ENCODE results near the gene CELSR1. TPM values are rescaled to one million over a fixed set of nuclear protein-coding genes. Genes with fewer than 3 reads are reported as not detected.

CELSR1 gene
- total RNA-seq, 1 experiment from 2014 or later: 33.2 TPM

DNA sequence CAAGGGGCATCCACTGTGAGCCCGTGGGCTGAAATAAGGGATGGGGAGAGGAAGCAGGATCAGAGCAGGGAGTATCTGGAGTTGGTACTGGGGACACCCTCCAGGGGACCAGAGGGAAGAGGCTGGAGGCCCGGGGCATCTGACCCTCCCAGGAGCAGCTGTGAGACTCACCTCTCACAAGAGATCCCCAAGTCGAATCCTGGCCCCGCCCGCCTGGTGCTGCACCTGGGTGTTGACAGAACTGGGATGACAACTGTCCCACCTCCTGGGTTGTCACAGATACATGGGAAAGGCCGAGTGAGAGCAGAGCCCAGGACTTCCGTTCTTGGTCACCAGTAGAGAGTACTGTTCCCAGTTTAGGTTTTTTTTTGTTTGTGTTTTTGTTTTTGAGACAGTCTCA lies 78.9 kb downstream of the CELSR1 start:
- no peak for DNase-seq
- Histone ChIP-seq H3K4me1 (peaks cover 12% of the 10 kb centered on the region; the same call in 1 of the 2 replicates), H3K9me3 (no peaks in the 10 kb centered on the region), H3K4me3 (ENCODE audit: low read depth, low read length) (no peak overlapping the region), H3K27me3 (replicated peaks; ENCODE audit: control insufficient read depth, insufficient read depth, low read length) (no peaks in the 10 kb centered on the region), H3K36me3 (ENCODE audit: control insufficient read depth, insufficient read depth, low read length) (no peaks in the 10 kb centered on the region)
- intact Hi-C loops (cut with micrococcal nuclease; ENCODE audit: unreplicated experiment): no loop called here
- Mint-ChIP-seq H3K36me3 (ENCODE audit: insufficient read depth, unreplicated experiment) (peaks cover 10% of the 10 kb centered on the region), H3K9me3 (ENCODE audit: unreplicated experiment) (no peaks in the 10 kb centered on the region), H3K27me3 (ENCODE audit: insufficient read depth, unreplicated experiment) (no peaks in the 10 kb centered on the region), H3K4me1 (ENCODE audit: low read depth, unreplicated experiment) (peaks cover 5% of the 10 kb centered on the region), H3K27ac (ENCODE audit: unreplicated experiment) (no peak overlapping the region), H3K4me3 (ENCODE audit: unreplicated experiment) (no peak overlapping the region)
- ChIA-PET CTCF (no interaction called here), POLR2A (no interaction called here)
- BruUV-seq (replicated peaks): no TSS peak
- TF ChIP-seq, protein P1, sequence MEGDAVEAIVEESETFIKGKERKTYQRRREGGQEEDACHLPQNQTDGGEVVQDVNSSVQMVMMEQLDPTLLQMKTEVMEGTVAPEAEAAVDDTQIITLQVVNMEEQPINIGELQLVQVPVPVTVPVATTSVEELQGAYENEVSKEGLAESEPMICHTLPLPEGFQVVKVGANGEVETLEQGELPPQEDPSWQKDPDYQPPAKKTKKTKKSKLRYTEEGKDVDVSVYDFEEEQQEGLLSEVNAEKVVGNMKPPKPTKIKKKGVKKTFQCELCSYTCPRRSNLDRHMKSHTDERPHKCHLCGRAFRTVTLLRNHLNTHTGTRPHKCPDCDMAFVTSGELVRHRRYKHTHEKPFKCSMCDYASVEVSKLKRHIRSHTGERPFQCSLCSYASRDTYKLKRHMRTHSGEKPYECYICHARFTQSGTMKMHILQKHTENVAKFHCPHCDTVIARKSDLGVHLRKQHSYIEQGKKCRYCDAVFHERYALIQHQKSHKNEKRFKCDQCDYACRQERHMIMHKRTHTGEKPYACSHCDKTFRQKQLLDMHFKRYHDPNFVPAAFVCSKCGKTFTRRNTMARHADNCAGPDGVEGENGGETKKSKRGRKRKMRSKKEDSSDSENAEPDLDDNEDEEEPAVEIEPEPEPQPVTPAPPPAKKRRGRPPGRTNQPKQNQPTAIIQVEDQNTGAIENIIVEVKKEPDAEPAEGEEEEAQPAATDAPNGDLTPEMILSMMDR (IDR thresholded peaks at IDR 0.05; ENCODE audit: insufficient read depth in 1 of 2, low read depth in 1 of 2, low read length in 1 of 2, severe bottlenecking in 1 of 2, unreplicated experiment in 1 of 2): no peak

DNA sequence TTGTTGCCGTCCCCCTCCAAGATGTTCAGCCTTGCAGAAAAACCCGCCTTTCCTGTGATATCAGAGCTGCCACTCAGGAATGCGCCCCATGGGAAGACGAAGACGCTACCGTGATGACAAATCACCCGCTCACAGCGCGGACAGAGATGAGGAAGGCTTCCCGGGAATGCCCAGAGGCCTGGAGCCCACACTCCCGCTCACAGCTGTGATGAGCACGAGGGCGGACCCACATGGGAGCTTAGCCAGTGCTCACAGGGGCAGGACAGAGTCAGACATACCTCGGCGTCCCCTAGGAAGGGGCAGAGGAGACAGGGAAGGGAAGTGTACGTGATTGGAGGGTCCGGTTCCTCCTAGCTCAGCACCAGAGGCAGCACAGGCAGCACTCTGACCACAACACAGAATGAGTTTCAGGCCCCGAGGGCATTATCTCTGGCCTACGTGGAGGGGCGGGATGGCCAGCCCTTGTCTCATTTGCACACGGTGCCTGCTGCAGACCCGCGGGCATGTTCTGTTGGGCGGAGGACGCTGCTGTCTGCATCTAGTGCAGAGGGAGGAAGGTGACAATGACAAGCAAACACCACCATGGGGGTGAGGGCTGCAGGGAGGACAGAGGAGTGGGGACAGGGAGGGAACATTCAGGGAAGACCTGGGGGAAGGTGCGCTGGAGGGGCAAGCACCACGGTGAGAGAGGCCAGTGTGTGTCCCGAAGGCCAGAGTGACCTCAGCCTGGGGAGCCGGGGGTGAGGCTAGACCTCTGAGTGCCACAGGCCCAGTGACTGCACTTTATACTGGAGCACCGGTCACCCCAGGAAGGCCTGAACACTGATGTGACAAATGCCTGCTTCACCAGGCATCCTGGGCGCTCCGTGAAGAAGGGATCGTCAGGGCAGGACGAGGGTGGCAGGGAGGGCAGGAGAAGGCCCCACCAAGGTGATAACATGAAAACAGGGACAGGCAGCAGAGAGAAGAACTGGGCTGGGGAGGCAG lies 79.6 kb downstream of the CELSR1 start:
- peak in 1 of 2 experiments; percentile 49 for DNase-seq
- no peaks in the 10 kb centered on the region for H3K27me3 ChIP-seq (replicated peaks; ENCODE audit: control insufficient read depth, insufficient read depth, low read length)
- Mint-ChIP-seq H3K27me3 (ENCODE audit: insufficient read depth, unreplicated experiment) (no peaks in the 10 kb centered on the region), H3K4me3 (ENCODE audit: unreplicated experiment) (no peak overlapping the region), H3K27ac (ENCODE audit: unreplicated experiment) (peak overlapping the region; percentile 77), H3K4me1 (ENCODE audit: low read depth, unreplicated experiment) (peaks cover 7% of the 10 kb centered on the region), H3K36me3 (ENCODE audit: insufficient read depth, unreplicated experiment) (peaks cover 4% of the 10 kb centered on the region), H3K9me3 (ENCODE audit: unreplicated experiment) (no peaks in the 10 kb centered on the region)
- POLR2A ChIA-PET: no interaction called here
- no peaks in the 10 kb centered on the region for H3K36me3 ChIP-seq (ENCODE audit: control insufficient read depth, insufficient read depth, low read length)
- no peak overlapping the region for H3K4me3 ChIP-seq (ENCODE audit: low read depth, low read length)
- CTCF ChIA-PET: no interaction called here
- peaks cover 16% of the 10 kb centered on the region; the same call in 1 of the 2 replicates for H3K4me1 ChIP-seq
- TF ChIP-seq, protein P1 (IDR thresholded peaks at IDR 0.05; ENCODE audit: insufficient read depth in 1 of 2, low read depth in 1 of 2, low read length in 1 of 2, severe bottlenecking in 1 of 2, unreplicated experiment in 1 of 2): no peak
- H3K9me3 ChIP-seq: no peaks in the 10 kb centered on the region
- intact Hi-C loops (cut with micrococcal nuclease; ENCODE audit: unreplicated experiment): no loop called here
- no TSS peak for BruUV-seq (replicated peaks)

DNA sequence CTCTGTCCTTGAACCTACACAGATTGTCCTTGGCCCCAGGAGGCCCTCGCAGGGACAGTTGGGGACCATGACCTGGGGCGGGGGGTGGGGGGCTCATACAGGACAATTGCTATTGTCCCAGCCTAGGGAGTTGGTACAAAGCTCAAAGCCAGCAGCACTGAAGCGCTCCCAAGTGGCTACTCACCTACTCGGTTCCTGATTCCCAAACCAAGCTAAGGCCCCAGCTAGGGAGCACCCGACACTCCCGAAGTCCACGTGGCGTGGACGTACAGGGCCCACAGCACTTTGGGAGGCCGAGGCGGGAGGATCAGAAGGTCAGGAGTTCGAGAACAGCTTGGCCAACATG lies 80.6 kb downstream of the CELSR1 start:
- DNase-seq: no peak
- Mint-ChIP-seq H3K9me3 (ENCODE audit: unreplicated experiment) (no peaks in the 10 kb centered on the region), H3K4me3 (ENCODE audit: unreplicated experiment) (no peak overlapping the region), H3K4me1 (ENCODE audit: low read depth, unreplicated experiment) (peaks cover 7% of the 10 kb centered on the region), H3K27ac (ENCODE audit: unreplicated experiment) (no peak overlapping the region), H3K36me3 (ENCODE audit: insufficient read depth, unreplicated experiment) (no peaks in the 10 kb centered on the region), H3K27me3 (ENCODE audit: insufficient read depth, unreplicated experiment) (no peaks in the 10 kb centered on the region)
- no TSS peak for BruUV-seq (replicated peaks)
- intact Hi-C loops (cut with micrococcal nuclease; ENCODE audit: unreplicated experiment): no loop called here
- no peaks in the 10 kb centered on the region for H3K9me3 ChIP-seq
- ChIA-PET CTCF (no interaction called here), POLR2A (no interaction called here)
- H3K36me3 ChIP-seq (ENCODE audit: control insufficient read depth, insufficient read depth, low read length): no peaks in the 10 kb centered on the region
- no peak overlapping the region for H3K4me3 ChIP-seq (ENCODE audit: low read depth, low read length)
- no peaks in the 10 kb centered on the region for H3K27me3 ChIP-seq (replicated peaks; ENCODE audit: control insufficient read depth, insufficient read depth, low read length)
- H3K4me1 ChIP-seq: peaks cover 18% of the 10 kb centered on the region
- TF ChIP-seq, protein P1 (IDR thresholded peaks at IDR 0.05; ENCODE audit: insufficient read depth in 1 of 2, low read depth in 1 of 2, low read length in 1 of 2, severe bottlenecking in 1 of 2, unreplicated experiment in 1 of 2): no peak
